NCI-H1092 (cell line): ENCODE results near the gene LEFTY1.

Experiments used
- DNase-seq: peaks from one replicate; lab custom pipeline; 2025; lab: John Stamatoyannopoulos, UW

The LEFTY1 gene

DNA sequence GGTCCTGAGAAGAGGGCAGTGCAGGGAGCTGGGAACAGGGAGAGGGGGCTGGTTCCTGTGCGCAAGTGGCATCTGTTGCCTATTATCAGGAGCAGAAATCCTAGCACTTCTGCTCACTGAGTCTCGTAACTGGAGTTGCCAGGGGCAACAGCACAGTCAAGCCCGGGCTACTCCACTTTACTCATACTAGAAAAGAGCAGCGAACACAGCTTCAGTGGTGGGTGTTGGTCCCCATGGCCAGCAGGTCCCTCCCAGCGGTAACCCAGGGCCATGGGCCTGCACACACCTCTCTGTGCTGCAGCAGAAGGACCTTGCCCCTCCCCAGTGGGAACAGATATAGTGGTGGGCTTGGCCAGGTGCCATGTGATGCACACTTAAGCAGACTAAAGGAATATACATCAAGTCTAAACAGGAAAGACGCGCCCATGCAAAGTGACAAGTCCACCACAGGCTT is 26.6 kb upstream of the LEFTY1 start:
- peak; percentile 21 for DNase-seq

GRCh38 chr1:225914947-225915346 is 26.0 kb upstream of the LEFTY1 start:
- no peak for DNase-seq

GRCh38 chr1:225914391-225914790 is 25.4 kb upstream of the LEFTY1 start:
- no peak for DNase-seq

- DNase-seq = no peak
Observed at GRCh38 chr1:225911191-225912130, 22.5 kb upstream of the LEFTY1 start.

- DNase-seq = no peak
Observed at GRCh38 chr1:225909477-225909876, 20.5 kb upstream of the LEFTY1 start.

GRCh38 chr1:225908773-225909172 is 19.8 kb upstream of the LEFTY1 start:
- DNase-seq = no peak

DNA sequence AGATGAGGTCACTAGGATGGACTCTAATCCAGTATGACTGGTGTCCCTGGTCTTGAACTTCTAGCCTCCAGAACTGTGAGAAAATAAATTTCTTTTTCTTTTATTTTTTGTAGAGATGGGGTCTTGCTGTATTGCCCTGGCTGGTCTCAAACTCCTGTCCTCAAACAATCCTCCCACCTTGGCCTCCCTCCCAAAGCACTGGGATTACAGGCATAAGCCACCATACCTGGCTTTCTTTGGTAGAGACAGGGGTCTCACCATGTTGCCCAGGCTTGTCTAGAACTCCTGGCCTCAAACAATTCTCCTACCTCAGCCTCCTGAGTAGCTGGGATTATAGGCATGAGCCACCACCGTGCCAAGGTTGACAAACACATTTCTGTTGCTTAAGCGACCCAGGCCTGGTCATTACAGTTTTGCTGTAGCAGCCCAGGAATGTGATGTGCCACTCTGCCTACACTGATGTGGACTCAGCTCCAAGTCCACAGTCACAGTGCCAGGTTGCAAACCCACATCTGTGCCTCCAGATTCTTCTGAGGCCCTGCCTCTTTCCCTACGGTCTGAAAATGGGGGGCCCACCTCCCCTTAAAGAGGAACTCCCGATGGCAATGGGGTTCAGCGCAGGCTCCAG is 19.2 kb upstream of the LEFTY1 start:
- DNase-seq = no peak

- no peak for DNase-seq
Observed at GRCh38 chr1:225907341-225907740, 18.4 kb upstream of the LEFTY1 start.

GRCh38 chr1:225906467-225906866 is 17.5 kb upstream of the LEFTY1 start:
- no peak for DNase-seq

GRCh38 chr1:225903623-225904022 is 14.7 kb upstream of the LEFTY1 start:
- no peak for DNase-seq

DNA sequence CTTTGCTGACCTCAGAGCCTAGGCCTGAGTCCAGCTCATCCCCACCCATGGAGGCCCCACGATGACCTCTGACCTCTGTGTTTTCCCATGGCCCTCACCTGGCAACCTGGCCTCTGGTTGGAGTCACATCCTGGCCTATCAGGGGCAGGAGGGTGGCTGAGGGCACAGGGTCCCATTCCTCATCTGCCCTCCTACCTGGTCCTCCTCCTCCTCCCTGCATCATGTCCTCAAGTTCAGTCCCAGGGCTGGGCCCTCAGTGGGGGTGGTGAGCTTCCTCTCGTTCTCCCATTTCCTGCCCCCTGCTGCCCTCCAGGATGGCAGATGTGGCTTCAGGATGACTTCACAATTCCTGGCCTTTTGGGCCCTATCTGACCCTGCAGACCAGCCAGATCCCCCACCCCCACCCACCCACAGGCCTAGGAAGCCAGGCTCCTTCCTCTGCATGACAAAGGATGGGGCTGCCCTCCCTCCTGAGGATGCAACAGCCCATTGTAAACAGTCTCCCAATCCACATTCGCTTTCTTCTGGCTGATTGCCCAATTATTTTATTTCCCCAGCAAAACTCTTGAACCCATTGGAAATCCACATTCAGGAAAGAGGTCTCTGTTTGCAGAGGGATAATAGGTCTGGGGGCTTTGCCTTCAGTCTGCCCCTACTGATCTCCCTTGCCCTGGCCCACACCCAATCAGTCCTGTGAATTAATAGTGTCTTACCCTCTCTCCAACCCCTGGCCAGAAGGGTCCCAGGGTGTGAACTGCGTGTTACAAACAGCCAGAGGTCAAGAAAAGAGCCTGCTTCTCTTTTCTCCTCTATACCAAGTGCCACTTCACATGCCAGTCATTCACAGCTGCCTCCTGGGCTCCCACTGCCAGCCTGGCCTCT is 10.3 kb upstream of the LEFTY1 start:
- DNase-seq = no peak

DNA sequence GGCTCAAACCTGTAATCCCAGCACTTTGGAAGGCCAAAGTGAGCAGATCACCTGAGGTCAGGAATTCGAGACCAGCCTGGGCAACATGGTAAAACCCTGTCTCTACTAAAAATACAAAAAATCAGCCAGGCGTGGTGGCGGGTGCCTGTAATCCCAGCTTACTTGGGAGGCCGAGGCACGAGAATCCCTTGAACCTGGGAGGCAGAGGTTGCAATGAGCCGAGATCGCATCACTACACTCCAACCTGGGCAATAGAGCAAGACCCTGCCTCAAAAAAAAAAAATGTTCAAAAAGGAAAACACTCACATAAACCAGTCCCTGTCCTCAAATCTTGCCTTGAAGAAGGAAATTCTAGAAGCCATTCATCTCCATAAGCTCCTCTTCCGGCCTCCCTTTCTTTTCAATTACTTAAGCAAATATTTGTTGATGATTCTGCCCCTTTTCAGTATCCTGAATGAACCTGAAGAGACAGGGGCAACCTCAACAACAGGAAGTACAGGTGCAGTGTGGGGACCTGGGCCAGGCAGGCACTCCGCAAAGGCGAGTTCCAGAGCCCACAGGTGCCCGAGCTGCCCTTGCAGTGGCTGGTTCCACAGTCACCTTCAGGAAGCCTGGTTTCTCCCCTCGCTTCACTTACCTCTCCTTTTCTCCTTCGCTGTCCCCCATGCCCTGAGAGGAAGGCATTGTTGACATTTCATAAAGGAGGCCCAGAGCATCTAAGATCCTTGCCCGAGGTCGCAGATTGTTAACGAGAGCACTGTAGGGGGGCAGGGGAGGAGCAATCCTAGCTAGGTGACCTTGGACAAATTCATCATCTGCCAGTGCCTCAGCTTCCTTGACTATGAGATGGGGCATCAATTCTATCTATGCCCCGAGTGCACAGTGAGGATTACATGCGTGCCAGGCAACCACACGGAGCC is 8.9 kb upstream of the LEFTY1 start:
- DNase-seq = no peak

- no peak for DNase-seq
Observed at GRCh38 chr1:225896937-225897549, 8.1 kb upstream of the LEFTY1 start.

GRCh38 chr1:225896494-225896893 is 7.5 kb upstream of the LEFTY1 start:
- DNase-seq = no peak

- DNase-seq = no peak
Observed at GRCh38 chr1:225892307-225892706, 3.4 kb upstream of the LEFTY1 start.

DNA sequence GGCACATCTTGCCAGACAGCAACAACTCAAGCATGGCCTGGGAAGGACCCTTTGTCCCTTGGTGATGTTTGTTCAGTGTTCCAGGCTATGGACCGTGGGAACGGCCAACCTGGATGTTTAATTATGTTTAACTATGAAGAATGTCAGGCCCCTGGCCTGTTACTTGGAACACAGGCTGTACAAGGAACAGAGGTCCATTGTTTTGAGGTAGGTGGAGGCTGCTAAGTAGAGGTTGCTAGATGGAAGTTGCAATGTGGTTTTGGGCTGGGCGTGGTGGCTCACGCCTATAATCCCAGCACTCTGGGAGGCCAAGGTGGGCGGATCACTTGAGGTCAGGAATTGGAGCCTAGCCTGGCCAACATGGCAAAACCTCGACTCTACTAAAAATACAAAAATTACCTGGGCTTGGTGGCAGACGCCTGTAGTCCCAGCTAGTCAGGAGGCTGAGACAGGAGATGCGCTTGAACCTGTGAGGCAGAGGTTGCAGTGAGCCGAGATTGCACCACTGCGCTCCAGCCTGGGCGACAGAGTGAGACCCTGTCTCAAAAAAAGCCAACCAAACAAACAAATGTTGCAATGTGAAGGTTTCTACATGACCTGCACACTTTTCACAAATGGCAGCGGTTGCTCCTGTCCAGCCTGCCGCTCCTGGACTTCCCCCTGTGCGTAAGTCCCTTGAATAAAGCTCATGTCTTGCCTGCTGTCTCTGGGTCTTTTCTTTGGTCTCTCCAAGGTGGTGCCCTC is 2.5 kb upstream of the LEFTY1 start:
- no peak for DNase-seq

- no peak for DNase-seq
Observed at GRCh38 chr1:225890346-225891228, 1.6 kb upstream of the LEFTY1 start.

GRCh38 chr1:225889743-225890142 is 797 bp upstream of the LEFTY1 start:
- no peak for DNase-seq

DNA sequence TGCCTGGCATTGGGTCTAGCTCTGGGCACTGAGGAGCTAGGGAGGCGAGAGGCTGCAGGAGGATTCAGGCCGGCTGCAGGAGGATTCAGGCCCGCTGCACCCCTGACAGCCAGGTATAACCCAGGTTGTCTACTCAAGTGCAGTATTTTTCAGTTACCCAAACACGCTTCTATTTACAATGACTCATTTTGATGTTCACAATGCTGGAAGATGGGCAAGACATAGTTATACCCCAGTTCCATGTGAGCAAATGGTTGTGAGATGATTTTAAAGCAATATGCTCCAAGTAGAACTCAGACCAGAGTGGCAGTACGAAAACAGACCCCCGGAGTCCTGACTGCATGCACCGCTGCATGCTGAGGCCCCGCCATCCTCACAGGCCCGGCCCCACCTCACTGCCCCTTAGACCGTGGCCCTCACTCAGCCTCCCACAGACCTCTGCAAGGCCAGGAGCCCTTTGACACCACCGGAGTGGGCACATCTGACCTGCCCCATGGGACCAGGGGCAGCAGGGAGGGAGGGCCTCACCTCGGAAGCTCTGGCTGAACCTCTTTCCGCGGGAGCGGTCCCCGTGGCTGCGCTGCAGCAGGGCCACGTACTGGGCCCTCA is 553 bp downstream of the LEFTY1 start:
- no peak for DNase-seq
